ENCODE results near the gene TYMP. TPM values are rescaled to one million over a fixed set of nuclear protein-coding genes. Genes with fewer than 3 reads are reported as not detected.
A peak's percentile ranks its signal among the peaks of the same experiment; 100 is the strongest.

Gene TYMP
- total and polyA plus RNA-seq, 2 of the 4 experiments (the other 2 are of a cell fraction) = 0.18 to 0.74 TPM

DNA sequence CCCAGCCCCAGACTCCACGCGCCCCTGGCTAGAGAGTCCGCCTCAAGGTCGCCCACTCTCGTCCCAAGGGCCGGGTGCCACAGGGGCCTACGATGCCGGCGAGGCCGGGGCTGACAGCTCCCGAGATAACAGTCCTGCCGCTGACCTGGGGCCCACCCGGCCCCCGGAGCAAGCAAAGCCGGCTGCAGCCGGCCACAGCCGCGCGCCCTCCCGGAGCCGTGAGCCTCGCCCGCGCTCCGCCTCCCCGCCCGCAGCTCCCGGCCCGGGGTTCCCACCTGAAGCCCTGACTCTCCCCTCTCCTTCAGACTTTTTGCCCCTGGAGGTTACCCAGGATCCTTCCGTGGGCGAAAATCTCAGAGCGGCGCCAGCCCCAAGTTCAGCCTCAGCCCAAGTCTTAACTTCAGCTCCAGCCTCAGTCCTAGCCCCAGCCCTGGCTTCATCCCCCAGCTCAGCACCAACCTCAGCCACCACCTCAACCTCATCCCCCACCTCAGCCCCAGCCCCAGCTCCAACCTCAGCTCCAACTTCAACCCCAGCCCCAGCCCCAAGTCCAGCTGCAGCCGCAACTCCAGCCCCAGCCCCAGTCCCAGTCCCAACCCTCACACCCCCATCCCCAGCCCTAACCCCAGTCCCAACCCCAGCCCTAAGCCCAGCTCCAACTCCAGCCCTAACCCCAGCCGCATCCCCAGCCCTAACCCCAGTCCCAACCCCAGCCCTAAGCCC, 17.6 kb upstream of the TYMP start:
- Histone ChIP-seq H3K9ac (ENCODE audit: low read depth, low read length) (no peak overlapping the region), H3K23ac (ENCODE audit: low read depth, low read length) (no peak overlapping the region), H3K56ac (ENCODE audit: extremely low read depth, insufficient read depth, low read length) (no peak overlapping the region), H3K27ac (ENCODE audit: insufficient read depth, low read length) (no peak overlapping the region), H4K91ac (ENCODE audit: insufficient read depth, low read depth, low read length) (no peak overlapping the region), H3K27me3 (ENCODE audit: control insufficient read depth, insufficient read depth, low read length) (peaks cover 71% of the 10 kb centered on the region), H4K5ac (ENCODE audit: low read depth, low read length) (no peak overlapping the region), H2AK5ac (ENCODE audit: low read depth, low read length) (no peak overlapping the region), H3K9me3 (ENCODE audit: control insufficient read depth, insufficient read depth, low read length) (no peaks in the 10 kb centered on the region), H3K4me3 (ENCODE audit: insufficient read depth, low read depth, low read length) (no peak overlapping the region), H2BK120ac (ENCODE audit: low read depth, low read length) (no peak overlapping the region), H2AFZ (replicated peaks; ENCODE audit: low read length, poor library complexity) (peak overlapping the region; percentile 21), H2BK5ac (ENCODE audit: low read depth, low read length, poor library complexity, severe bottlenecking) (no peak overlapping the region), H4K20me1 (ENCODE audit: insufficient read depth, low read length) (no peaks in the 10 kb centered on the region), H3K4ac (ENCODE audit: low read depth, low read length) (no peak overlapping the region), H2BK20ac (ENCODE audit: low read depth, low read length) (no peak overlapping the region), H2BK15ac (ENCODE audit: low read depth, low read length) (no peak overlapping the region), H4K8ac (ENCODE audit: low read depth in 2 of 2, low read length in 2 of 2) (no peak overlapping the region), H3K36me3 (ENCODE audit: control insufficient read depth, insufficient read depth, low read length) (no peaks in the 10 kb centered on the region), H3K9me1 (ENCODE audit: insufficient read depth, low read length) (0 out of 2 replicates have a peak, but pooled peaks cover 2% of the 10 kb centered on the region), H3K4me2 (ENCODE audit: low read depth, low read length) (no peak overlapping the region), H3K18ac (ENCODE audit: low read depth, low read length) (no peak overlapping the region), H2AK9ac (replicated peaks; ENCODE audit: low read depth, low read length, poor library complexity) (no peak overlapping the region), H3K4me1 (ENCODE audit: control insufficient read depth, insufficient read depth, low read length) (no peaks in the 10 kb centered on the region; the same call in 1 of the 2 replicates), H3K79me1 (ENCODE audit: low read depth in 1 of 2, low read length in 2 of 2) (no peaks in the 10 kb centered on the region), H3K14ac (replicated peaks; ENCODE audit: low read depth, low read length) (no peak overlapping the region)
- dilution Hi-C loops (cut with HindIII; ENCODE audit: low sequenced_read_pairs, unreplicated experiment) (no loop called here), intact Hi-C loops (cut with micrococcal nuclease) (no loop called here), in situ Hi-C loops (cut with MboI; ENCODE audit: low sequenced_read_pairs) (no loop called here)
- 21% methylated on average over 22 of the region's 35 CpGs; no CpG with 5 or more reads in 1 of the 2 experiments for WGBS, 2 experiments (ENCODE audit: extremely low coverage in 2 of 2, insufficient read length in 1 of 2)
- POLR2A ChIA-PET (ENCODE audit: unreplicated experiment) = no interaction called here
- DNase-seq = no peak
- ATAC-seq (ENCODE audit: low read depth) = no peak
- CTCF ChIA-PET = interaction anchor here (0.9 kb wide), 1 partner anchor 22 kb away, joined by 3 read pairs; the partner anchor contains the start of gene SCO2
- BruUV-seq (replicated peaks) = no TSS peak
- TF ChIP-seq NFE2L2 (IDR thresholded peaks at IDR 0.05; ENCODE audit: low read depth, low read length) = no peak
- TF ChIP-seq, protein P1, sequence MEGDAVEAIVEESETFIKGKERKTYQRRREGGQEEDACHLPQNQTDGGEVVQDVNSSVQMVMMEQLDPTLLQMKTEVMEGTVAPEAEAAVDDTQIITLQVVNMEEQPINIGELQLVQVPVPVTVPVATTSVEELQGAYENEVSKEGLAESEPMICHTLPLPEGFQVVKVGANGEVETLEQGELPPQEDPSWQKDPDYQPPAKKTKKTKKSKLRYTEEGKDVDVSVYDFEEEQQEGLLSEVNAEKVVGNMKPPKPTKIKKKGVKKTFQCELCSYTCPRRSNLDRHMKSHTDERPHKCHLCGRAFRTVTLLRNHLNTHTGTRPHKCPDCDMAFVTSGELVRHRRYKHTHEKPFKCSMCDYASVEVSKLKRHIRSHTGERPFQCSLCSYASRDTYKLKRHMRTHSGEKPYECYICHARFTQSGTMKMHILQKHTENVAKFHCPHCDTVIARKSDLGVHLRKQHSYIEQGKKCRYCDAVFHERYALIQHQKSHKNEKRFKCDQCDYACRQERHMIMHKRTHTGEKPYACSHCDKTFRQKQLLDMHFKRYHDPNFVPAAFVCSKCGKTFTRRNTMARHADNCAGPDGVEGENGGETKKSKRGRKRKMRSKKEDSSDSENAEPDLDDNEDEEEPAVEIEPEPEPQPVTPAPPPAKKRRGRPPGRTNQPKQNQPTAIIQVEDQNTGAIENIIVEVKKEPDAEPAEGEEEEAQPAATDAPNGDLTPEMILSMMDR (conservative IDR thresholded peaks at IDR 0.05; ENCODE audit: low read depth, low read length) = no peak
- no peak for TF ChIP-seq MAFK (IDR thresholded peaks at IDR 0.05; ENCODE audit: low read depth, low read length)
